GM13976 (cell line): ENCODE data around the gene ZDHHC11.

Experiments used
- DNase-seq: peaks from one replicate; pipeline ENCODE4 v3.0.0; 2012; ENCODE audit warnings: low spot score
- in situ Hi-C: fragments of 300-500 bp; cut with MboI; formaldehyde crosslinking; loops from one replicate; pipeline ENCODE4 v1.12.0; 2022; ENCODE audit warnings: low sequenced_read_pairs, mixed read lengths, inconsistent platforms; ENCODE audit not compliant: unreplicated experiment
- TF ChIP-seq, protein P1 (sequence below): IDR thresholded peaks from 2 replicates; pipeline ENCODE4 v1.5.1; 2012; ENCODE audit warnings: borderline replicate concordance, mild to moderate bottlenecking; ENCODE audit not compliant: insufficient read depth; ENCODE audit errors: extremely low read depth, missing control alignments, control extremely low read depth

The ZDHHC11 gene

DNA sequence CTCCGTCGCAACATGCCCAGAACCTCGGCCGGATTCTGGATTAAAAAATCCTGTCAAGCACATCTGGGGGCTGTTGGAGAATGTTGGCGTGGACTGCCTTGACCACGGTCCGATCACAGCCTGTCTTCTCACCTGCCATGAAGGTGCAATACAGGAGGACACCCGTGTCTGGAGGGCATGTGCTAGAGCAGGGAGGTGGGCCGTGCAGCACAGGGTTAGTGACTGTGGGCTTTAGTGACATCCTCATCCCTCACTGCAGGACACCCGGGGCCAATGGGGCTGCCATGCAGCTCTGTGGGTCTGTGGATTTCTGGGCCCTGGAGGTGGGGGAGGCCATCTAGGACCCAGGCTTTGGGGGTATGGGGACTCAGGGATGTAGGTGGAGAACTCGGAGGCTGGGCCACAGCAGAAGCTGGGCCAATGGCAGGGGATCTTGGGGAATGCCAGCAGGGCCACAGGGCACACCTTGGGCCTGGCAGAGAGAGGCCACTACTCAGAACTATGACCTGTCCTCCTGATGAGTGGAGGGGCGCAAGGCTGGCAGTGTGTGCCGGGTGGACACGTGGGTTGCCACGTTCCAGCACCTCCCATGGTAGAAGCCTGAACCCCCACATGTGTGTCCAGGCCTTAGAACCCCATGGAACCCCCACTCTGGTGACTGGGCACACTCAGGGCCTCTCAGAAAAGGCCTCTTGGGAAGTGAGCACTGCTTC, 89.6 kb downstream of the ZDHHC11 start:
- in situ Hi-C loops = no loop called here
- no peak for DNase-seq
- TF ChIP-seq, protein P1, sequence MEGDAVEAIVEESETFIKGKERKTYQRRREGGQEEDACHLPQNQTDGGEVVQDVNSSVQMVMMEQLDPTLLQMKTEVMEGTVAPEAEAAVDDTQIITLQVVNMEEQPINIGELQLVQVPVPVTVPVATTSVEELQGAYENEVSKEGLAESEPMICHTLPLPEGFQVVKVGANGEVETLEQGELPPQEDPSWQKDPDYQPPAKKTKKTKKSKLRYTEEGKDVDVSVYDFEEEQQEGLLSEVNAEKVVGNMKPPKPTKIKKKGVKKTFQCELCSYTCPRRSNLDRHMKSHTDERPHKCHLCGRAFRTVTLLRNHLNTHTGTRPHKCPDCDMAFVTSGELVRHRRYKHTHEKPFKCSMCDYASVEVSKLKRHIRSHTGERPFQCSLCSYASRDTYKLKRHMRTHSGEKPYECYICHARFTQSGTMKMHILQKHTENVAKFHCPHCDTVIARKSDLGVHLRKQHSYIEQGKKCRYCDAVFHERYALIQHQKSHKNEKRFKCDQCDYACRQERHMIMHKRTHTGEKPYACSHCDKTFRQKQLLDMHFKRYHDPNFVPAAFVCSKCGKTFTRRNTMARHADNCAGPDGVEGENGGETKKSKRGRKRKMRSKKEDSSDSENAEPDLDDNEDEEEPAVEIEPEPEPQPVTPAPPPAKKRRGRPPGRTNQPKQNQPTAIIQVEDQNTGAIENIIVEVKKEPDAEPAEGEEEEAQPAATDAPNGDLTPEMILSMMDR = no peak

DNA sequence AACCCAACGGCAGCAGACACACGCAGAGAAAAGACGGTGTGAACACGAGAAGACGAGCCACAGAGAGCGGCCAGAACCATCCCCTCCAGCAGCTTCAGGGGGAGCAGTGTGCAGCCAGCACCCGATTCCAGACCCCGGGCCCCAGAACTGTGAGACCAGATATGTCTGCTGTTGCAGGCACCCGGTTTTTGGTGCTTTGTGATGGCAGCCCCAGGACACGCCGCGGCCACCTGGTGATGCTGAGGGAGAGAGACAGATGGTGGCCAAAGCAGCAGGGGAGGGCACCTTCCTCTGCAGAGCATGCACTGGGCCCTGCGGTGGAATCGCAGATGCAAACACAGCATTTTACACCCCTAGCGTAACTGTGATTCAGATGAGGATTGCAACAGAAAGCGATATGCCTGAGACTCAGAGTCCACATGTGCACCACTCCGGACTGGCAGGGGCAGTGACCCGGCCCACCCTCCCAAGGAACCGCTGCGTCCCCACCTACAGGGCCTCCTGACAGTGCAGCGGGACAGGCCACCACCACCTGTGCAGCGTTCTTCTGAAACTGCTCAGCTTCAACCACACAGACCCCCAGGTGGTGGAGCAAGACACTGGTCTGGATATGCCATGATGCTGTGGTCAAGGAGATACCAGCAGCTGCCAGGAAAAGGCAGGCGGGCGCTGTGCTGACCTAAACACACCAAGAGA, 90.3 kb downstream of the ZDHHC11 start:
- in situ Hi-C loops = no loop called here
- DNase-seq = peak; percentile 40
- TF ChIP-seq, protein P1 = no peak

DNA sequence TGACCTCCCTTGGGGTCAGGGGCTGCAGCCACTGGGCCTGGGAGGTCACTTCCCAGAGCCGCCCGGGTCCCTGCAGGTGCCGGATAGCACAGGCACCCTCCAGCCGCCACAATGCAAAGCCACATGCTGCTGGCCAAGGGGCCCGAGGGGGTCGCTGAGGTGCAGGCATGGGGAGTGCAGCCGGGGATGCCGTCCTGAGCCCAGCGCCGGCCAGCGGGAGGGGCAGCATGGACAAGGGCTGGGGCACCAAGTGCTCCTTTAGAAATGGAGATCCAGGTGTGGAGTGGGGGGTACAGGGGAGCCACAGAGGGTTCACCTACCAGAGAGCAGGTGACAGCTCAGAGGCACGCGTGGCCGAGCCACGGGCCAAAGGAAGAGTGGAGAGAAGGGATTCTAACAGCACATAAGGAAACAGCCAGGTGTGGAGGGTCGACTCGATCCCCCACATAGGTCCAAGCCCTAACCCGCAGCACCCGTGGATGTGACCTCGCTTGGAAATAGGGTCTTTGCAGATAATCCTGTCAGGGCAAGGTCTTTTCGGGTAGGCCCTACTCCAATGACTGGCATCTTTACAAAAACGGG, 90.9 kb downstream of the ZDHHC11 start:
- DNase-seq = peak; percentile 33
- TF ChIP-seq, protein P1 = no peak
- in situ Hi-C loops = no loop called here

DNA sequence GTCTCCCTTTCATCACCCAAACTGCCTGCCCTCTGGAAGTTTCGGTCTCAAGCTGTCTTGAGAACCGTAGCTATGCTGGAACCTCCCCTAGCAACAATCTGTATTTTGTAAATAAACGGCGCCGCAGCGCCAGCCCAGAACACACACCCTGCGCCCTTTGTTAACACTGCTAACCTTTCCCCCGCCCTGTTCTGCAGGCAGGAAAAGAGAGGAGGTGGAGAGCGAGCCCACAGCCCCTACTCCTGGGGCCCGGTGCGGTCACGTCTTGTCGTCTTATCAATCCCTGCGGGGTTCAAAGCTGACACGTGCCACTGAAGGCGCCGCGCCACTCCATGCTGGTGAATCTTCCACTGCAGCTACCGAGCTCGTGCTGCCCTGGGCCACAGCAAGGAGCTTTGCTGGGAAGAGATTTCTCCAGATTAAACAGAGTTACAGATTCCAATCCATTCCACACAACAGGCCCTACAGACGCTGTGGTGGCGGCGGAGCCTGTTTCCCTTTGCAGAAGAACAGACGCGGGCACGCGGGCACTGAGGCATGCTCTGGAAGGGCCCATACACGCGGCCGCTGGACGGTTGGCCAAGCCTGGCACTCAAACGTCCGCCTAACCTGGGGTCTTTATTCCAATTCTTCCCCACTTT, 91.6 kb downstream of the ZDHHC11 start:
- peak; percentile 47 for DNase-seq
- in situ Hi-C loops = no loop called here
- TF ChIP-seq, protein P1 = no peak

DNA sequence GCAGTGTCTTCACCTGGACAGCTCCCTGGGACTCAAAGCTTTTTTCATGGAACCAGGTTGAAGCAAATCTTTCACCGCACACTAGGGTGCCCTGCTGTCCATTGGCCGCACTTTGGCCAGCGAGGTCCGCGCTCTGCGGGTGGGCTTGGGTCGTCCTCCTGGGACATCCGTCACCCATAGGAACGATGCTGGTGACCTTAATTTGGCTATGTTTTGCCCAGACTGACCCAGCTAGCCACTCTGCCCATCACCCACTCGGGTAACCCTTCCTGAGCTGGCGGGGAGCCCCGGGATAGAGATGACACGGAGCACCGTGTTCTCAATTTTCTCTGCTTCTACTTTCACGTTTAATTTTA, 92.1 kb downstream of the ZDHHC11 start:
- TF ChIP-seq, protein P1 = no peak
- in situ Hi-C loops = no loop called here
- DNase-seq = peak; percentile 38

DNA sequence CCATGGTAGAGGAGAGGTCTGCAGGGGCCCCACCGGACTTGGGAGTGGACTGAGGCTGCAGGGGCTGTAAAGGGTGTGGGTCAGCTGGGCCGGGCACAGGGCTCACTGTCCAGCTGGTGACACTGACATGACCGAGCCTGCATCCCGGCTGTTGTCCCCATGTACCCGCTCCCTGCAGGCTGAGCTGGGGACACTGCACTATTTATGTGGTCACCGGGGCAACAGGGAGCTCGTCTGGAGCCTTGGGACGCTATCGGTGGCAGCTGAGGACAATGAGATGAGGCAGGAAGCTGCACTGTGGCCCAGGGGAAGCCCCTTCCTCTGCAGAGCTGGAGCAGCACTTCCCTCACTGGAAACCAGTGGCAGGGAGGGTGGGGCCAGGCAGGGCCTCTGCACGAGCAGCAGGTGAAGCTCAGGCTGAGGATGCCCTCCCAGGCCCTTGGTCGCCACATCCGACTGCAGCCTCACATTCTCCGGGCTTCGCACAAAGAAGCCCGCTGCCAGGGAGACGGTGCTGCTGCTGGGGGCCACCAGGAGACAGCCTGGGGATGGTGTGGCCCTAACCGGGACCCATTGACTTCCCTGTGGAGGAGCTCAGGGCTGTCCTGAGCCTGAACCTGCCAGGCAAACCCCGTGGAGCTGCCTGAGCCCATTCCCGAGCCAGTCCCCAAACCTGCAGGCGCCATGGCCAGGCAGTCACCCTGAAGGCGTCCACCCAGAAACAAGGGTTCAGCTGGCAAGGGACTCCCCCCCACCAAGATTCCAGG, 92.7 kb downstream of the ZDHHC11 start:
- peak; percentile 44 for DNase-seq
- in situ Hi-C loops = no loop called here
- TF ChIP-seq, protein P1 = no peak
